CD4-positive, alpha-beta T cell (primary cell): ENCODE results near the gene ACBD6. TPM values are rescaled to one million over a fixed set of nuclear protein-coding genes. Genes with fewer than 3 reads are reported as not detected.

Experiments used
- ATAC-seq: fragments of 200-7000 bp; cut with Tn5 transposase; one replicate; pipeline ENCODE4 v1.10.0; 2022; ENCODE audit warnings: mild to moderate bottlenecking; ENCODE audit not compliant: poor library complexity
- CTCF ChIA-PET: fragments of 350-600 bp; sonication (Branson Sonifier 250); formaldehyde crosslinking; loops from one replicate; lab custom pipeline; 2021; ENCODE audit warnings: antibody characterized with exemption, inconsistent platforms; lab: Charles Lee
- POLR2A ChIA-PET: fragments of 350-600 bp; sonication (Branson Sonifier 250); formaldehyde crosslinking; loops from one replicate; lab custom pipeline; 2021; ENCODE audit warnings: antibody characterized with exemption, inconsistent platforms; lab: Charles Lee
- DNase-seq, 14 experiments: peaks; one replicate each; pipeline ENCODE4 v3.0.0-alpha.2; 2013 to 2020; ENCODE audit warnings: mixed read lengths in 2 of 14
- H3K27ac ChIP-seq, 2 donors: one replicate each; pipeline versions ENCODE4 v1.5.1 to v1.7.0; 2013; ENCODE audit warnings: low read length in 2 of 2, low read depth in 1 of 2, mild to moderate bottlenecking in 1 of 2
- H3K27me3 ChIP-seq, 2 experiments: 1 replicate in 1 of 2; 2 replicates in 1 of 2; pipeline versions ENCODE4 v1.6.1 to v1.7.0; 2013; ENCODE audit warnings: low read length in 2 of 2, control low read depth in 1 of 2, mild to moderate bottlenecking in 1 of 2, moderate library complexity in 1 of 2; ENCODE audit not compliant: insufficient read depth in 2 of 2, control insufficient read depth in 1 of 2
- H3K36me3 ChIP-seq: one replicate; pipeline ENCODE4 v1.6.1; 2013; ENCODE audit warnings: low read length, control low read depth; ENCODE audit not compliant: insufficient read depth
- H3K4me1 ChIP-seq: one replicate; pipeline ENCODE4 v1.6.1; 2013; ENCODE audit warnings: low read length, control low read depth; ENCODE audit not compliant: insufficient read depth
- H3K4me3 ChIP-seq: one replicate; pipeline ENCODE4 v1.5.1; 2013; ENCODE audit warnings: mild to moderate bottlenecking, low read length, moderate library complexity
- H3K9me3 ChIP-seq, 2 experiments: 1 replicate in 1 of 2; 2 replicates in 1 of 2; pipeline versions ENCODE4 v1.6.1 to v1.7.0; 2013; ENCODE audit warnings: low read length in 2 of 2, mild to moderate bottlenecking in 2 of 2, control low read depth in 1 of 2, moderate library complexity in 1 of 2; ENCODE audit not compliant: control insufficient read depth in 1 of 2, insufficient read depth in 1 of 2
- H3K27ac Mint-ChIP-seq: one replicate; pipeline ENCODE4 v1.8.0; 2020; ENCODE audit warnings: mixed read lengths
- H3K27me3 Mint-ChIP-seq: one replicate; pipeline ENCODE4 v1.8.0; 2021; ENCODE audit warnings: mixed read lengths
- H3K36me3 Mint-ChIP-seq: one replicate; pipeline ENCODE4 v1.8.0; 2021; ENCODE audit warnings: low read depth, mixed read lengths
- H3K4me1 Mint-ChIP-seq: one replicate; pipeline ENCODE4 v1.8.0; 2021; ENCODE audit warnings: low read depth, mixed read lengths
- H3K4me3 Mint-ChIP-seq: one replicate; pipeline ENCODE4 v1.8.0; 2020; ENCODE audit warnings: mild to moderate bottlenecking, mixed read lengths
- H3K9me3 Mint-ChIP-seq: one replicate; pipeline ENCODE4 v1.8.0; 2020; ENCODE audit warnings: mixed read lengths
- intact Hi-C, 2 experiments: fragments of 100-400 bp; cut with DNase I in 1 of 2; cut with micrococcal nuclease in 1 of 2; formaldehyde crosslinking; loops; one replicate each; pipeline versions ENCODE4 v1.15.1 to v1.9.0; 2023 to 2025; cut with DNase I, micrococcal nuclease
- total RNA-seq, 174 experiments: library from RNA in 2 of 174; stranded (reverse) in 2 of 174; gene quantifications; one replicate each; pipeline ENCODE4 v1.2.3 and lab custom pipeline; 2021 to 2026
- TF ChIP-seq, protein P1 (sequence below): fragments of 200-600 bp; IDR thresholded peaks from one replicate; pipeline ENCODE4 v1.8.0; 2022; ENCODE audit warnings: antibody characterized with exemption, mild to moderate bottlenecking

The ACBD6 gene
- total RNA-seq, 2 experiments from 2014 or later = 28.2 to 28.8 TPM

DNA sequence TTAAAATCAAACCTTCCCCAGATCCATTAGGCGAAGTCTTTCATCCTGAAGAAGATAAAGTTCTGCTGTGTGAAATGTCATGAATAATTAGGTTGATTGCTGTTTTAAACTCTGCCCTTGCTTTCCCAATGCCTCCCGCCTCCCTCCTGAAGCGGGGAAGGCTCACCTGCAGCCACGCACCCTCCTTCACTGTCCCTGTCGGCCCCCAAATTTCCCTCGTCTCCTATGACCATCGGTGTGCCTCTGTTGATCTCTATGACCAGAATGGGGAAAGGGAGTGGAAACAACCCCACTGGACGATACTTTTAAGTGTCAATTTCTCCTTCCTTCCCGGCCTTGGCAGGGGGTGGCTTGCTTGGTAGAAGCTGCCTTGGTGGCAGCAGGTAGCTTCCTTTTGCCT is 237.2 kb downstream of the ACBD6 start:
- no peaks in the 10 kb centered on the region for H3K27me3 ChIP-seq
- no peaks in the 10 kb centered on the region for H3K9me3 Mint-ChIP-seq
- no peak overlapping the region for H3K27ac Mint-ChIP-seq
- no peak overlapping the region for H3K4me3 Mint-ChIP-seq
- H3K4me1 ChIP-seq = no peaks in the 10 kb centered on the region
- no peaks in the 10 kb centered on the region for H3K9me3 ChIP-seq
- no peak overlapping the region for H3K27ac ChIP-seq
- TF ChIP-seq, protein P1, sequence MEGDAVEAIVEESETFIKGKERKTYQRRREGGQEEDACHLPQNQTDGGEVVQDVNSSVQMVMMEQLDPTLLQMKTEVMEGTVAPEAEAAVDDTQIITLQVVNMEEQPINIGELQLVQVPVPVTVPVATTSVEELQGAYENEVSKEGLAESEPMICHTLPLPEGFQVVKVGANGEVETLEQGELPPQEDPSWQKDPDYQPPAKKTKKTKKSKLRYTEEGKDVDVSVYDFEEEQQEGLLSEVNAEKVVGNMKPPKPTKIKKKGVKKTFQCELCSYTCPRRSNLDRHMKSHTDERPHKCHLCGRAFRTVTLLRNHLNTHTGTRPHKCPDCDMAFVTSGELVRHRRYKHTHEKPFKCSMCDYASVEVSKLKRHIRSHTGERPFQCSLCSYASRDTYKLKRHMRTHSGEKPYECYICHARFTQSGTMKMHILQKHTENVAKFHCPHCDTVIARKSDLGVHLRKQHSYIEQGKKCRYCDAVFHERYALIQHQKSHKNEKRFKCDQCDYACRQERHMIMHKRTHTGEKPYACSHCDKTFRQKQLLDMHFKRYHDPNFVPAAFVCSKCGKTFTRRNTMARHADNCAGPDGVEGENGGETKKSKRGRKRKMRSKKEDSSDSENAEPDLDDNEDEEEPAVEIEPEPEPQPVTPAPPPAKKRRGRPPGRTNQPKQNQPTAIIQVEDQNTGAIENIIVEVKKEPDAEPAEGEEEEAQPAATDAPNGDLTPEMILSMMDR = no peak
- DNase-seq (no peak), ATAC-seq (no peak)
- intact Hi-C loops = no loop called here
- ChIA-PET POLR2A (no interaction called here), CTCF (no interaction called here)
- H3K4me3 ChIP-seq = no peak overlapping the region
- H3K27me3 Mint-ChIP-seq = no peaks in the 10 kb centered on the region
- H3K36me3 ChIP-seq = no peaks in the 10 kb centered on the region
- no peaks in the 10 kb centered on the region for H3K36me3 Mint-ChIP-seq
- H3K4me1 Mint-ChIP-seq = no peaks in the 10 kb centered on the region

DNA sequence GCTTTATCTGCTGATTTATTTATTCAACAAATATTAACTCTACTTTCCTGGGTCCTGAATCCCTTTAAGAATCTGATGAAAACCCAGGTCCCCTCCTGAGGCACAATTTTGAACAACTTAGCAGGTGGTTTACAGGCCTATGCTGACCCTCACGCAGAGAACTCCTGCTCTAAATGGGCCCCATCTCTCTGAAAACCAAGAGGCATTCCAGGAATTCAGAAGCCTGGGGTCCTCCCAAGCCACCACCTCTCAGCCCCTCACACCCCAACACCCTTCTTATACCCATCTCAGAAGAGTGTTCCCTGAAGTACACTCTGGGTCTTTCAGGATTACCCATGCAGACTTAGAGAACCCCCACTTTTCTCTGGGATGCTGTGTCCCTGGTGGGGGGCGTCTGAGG is 237.8 kb downstream of the ACBD6 start:
- ATAC-seq = no peak
- Histone ChIP-seq H3K27ac (no peak overlapping the region), H3K9me3 (no peaks in the 10 kb centered on the region), H3K36me3 (no peaks in the 10 kb centered on the region), H3K27me3 (peaks cover 0 to 5% of the 10 kb centered on the region in 2 experiments), H3K4me1 (no peaks in the 10 kb centered on the region), H3K4me3 (no peak overlapping the region)
- Mint-ChIP-seq H3K36me3 (no peaks in the 10 kb centered on the region), H3K4me1 (no peaks in the 10 kb centered on the region), H3K4me3 (no peak overlapping the region), H3K27me3 (no peaks in the 10 kb centered on the region), H3K27ac (no peak overlapping the region), H3K9me3 (no peaks in the 10 kb centered on the region)
- DNase-seq = no peak
- intact Hi-C loops = no loop called here
- CTCF ChIA-PET = no interaction called here
- TF ChIP-seq, protein P1 = no peak
- POLR2A ChIA-PET = no interaction called here

DNA sequence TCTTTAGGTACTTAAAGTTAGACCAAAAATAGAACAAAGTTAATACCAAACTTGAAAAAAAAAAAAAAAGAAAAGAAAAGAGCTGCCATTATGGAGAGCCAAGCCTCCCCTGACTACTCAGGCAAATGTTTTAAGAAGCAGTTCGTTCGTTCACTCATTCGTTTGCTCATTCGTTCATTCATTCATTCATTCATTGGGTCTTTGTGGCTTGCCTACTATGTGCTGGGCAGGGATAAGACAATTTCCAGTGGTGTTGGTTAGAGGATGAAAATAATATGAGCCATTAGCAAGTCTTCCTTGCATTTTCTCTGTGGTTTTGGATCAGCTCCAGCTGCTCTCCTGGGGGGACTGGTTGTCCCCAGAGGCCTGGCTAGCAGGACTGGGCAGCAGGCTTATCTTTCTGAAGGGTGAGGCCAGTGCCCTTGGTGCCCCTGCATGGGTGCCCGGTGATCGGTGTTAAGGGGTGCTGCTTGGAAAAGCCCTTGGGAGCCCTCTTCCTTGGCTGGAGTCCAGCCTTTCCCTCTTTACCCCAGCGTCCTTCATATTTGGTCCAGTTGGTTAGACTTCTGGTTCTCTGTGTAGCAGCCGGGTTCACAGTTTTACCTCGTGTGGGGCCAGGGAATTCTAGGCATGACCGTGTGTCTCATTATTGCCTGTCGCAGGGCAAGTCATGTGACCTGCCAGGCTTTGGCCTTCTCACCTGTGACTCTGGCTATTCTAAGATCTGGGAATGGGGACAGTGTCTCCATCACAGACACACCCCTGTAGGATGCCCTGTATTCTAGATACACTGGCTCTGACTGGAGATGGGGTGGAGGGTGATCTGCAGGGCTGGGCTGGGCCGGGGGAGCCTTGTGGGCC is 239.5 kb downstream of the ACBD6 start:
- Histone ChIP-seq H3K27me3 (peaks cover 2 to 5% of the 10 kb centered on the region in 2 experiments), H3K9me3 (no peaks in the 10 kb centered on the region), H3K36me3 (no peaks in the 10 kb centered on the region), H3K4me1 (no peaks in the 10 kb centered on the region), H3K4me3 (no peak overlapping the region), H3K27ac (no peak overlapping the region)
- no peak overlapping the region for H3K4me3 Mint-ChIP-seq
- no peaks in the 10 kb centered on the region for H3K9me3 Mint-ChIP-seq
- no peak for ATAC-seq
- H3K27ac Mint-ChIP-seq = no peak overlapping the region
- peaks cover 7% of the 10 kb centered on the region for H3K27me3 Mint-ChIP-seq
- intact Hi-C loops = no loop called here
- TF ChIP-seq, protein P1 = no peak
- no peak for DNase-seq
- no peaks in the 10 kb centered on the region for H3K36me3 Mint-ChIP-seq
- ChIA-PET POLR2A (no interaction called here), CTCF (no interaction called here)
- no peaks in the 10 kb centered on the region for H3K4me1 Mint-ChIP-seq
